Type B pancreatic cell (in vitro differentiated cells): ENCODE data around the gene NPS. TPM values are rescaled to one million over a fixed set of nuclear protein-coding genes. Genes with fewer than 3 reads are reported as not detected.

Experiments
- DNase-seq: peaks from one replicate; pipeline ENCODE4 v3.0.0; 2021; ENCODE audit warnings: mixed read lengths; ENCODE audit not compliant: unreplicated experiment; ENCODE audit errors: extremely low spot score
- H3K27ac Mint-ChIP-seq: 2 replicates; pipeline ENCODE4 v1.8.0; 2021; ENCODE audit warnings: mild to moderate bottlenecking, mixed read lengths
- H3K27me3 Mint-ChIP-seq: 2 replicates; pipeline ENCODE4 v1.8.0; 2021; ENCODE audit warnings: mixed read lengths
- H3K36me3 Mint-ChIP-seq: 2 replicates; pipeline ENCODE4 v1.8.0; 2021; ENCODE audit warnings: mixed read lengths
- H3K4me1 Mint-ChIP-seq: one replicate; pipeline ENCODE4 v1.8.0; 2021; ENCODE audit warnings: mixed read lengths; ENCODE audit not compliant: unreplicated experiment
- H3K4me3 Mint-ChIP-seq: 2 replicates; pipeline ENCODE4 v1.8.0; 2021; ENCODE audit warnings: mild to moderate bottlenecking, mixed read lengths
- H3K9me3 Mint-ChIP-seq: 2 replicates; pipeline ENCODE4 v1.8.0; 2021; ENCODE audit warnings: mixed read lengths
- total RNA-seq: library from RNA; stranded (reverse); gene quantifications from 2 replicates; pipeline ENCODE4 v1.2.1, GENCODE V29; 2021; ENCODE audit warnings: low replicate concordance
- TF ChIP-seq, protein P1 (sequence below): fragments of 200-600 bp; sonication (generic); conservative IDR thresholded peaks from 2 replicates; pipeline ENCODE4 v1.5.0; 2021; ENCODE audit warnings: antibody characterized with exemption, mild to moderate bottlenecking

The NPS gene
- total RNA-seq, 1 donor from 2014 or later: not detected

DNA sequence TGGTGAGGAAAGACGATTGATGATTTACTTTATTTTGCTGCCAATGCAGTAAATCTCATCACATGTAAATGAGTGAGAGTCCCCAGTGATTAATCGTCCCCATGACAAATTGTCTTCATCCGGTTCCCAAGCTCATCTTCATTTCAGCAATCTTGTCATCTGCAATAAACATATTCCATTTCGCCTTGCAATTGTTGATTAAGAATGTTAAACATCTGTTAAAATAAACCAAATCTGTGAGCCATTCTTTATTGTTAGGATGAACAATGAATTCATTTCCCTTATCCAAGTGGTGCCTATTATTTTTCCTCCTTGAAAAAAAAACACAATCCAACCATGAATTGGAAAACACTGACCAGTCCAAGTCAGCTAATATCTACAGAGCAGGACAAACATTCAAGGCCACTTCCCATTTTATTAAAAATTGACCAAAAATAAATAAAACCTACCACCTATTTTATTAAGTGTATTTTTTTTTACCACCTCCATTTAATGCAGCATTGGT lies 36.5 kb downstream of the NPS start:
- peaks cover 26% of the 10 kb centered on the region for H3K27me3 Mint-ChIP-seq
- DNase-seq: no peak
- TF ChIP-seq, protein P1, sequence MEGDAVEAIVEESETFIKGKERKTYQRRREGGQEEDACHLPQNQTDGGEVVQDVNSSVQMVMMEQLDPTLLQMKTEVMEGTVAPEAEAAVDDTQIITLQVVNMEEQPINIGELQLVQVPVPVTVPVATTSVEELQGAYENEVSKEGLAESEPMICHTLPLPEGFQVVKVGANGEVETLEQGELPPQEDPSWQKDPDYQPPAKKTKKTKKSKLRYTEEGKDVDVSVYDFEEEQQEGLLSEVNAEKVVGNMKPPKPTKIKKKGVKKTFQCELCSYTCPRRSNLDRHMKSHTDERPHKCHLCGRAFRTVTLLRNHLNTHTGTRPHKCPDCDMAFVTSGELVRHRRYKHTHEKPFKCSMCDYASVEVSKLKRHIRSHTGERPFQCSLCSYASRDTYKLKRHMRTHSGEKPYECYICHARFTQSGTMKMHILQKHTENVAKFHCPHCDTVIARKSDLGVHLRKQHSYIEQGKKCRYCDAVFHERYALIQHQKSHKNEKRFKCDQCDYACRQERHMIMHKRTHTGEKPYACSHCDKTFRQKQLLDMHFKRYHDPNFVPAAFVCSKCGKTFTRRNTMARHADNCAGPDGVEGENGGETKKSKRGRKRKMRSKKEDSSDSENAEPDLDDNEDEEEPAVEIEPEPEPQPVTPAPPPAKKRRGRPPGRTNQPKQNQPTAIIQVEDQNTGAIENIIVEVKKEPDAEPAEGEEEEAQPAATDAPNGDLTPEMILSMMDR: no peak
- no peaks in the 10 kb centered on the region for H3K9me3 Mint-ChIP-seq
- no peak overlapping the region for H3K27ac Mint-ChIP-seq
- H3K4me3 Mint-ChIP-seq: no peak overlapping the region
- H3K4me1 Mint-ChIP-seq: no peaks in the 10 kb centered on the region
- no peaks in the 10 kb centered on the region for H3K36me3 Mint-ChIP-seq

DNA sequence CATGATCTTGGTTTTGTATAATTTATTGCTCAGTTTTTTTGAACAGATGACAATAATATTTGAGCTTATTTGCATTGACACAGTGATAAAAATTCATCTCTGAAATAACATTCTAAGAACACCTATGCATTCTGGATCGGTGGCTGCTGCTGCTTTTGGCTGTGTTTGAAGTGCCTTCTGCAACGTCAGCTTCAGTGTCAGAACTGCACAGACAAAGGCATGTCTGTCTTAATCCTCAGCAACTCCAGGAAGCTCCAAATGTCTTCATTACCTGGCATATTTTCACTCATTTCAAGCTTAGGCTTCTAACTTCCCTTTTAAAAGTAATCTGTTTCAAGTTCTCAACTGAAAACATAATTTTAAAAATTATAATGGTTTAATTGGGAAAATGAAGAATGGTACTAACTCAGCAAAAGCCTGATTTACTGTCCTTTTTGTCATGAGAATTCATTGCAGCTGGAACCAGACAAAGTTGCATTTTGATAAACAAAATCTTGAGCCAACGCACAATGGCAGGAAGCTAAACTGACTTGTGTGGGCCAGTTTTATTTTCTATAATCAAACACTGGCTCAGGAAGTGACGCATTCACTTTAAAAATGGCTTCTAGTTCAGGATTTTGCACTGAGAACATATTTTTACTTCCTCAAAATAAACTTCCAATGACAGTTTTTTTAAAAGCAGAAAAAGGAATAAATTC lies 38.7 kb downstream of the NPS start:
- no peak for DNase-seq
- Mint-ChIP-seq H3K27me3 (peaks cover 39% of the 10 kb centered on the region), H3K4me3 (no peak overlapping the region), H3K27ac (no peak overlapping the region), H3K4me1 (no peaks in the 10 kb centered on the region), H3K9me3 (no peaks in the 10 kb centered on the region), H3K36me3 (no peaks in the 10 kb centered on the region)
- TF ChIP-seq, protein P1: no peak

DNA sequence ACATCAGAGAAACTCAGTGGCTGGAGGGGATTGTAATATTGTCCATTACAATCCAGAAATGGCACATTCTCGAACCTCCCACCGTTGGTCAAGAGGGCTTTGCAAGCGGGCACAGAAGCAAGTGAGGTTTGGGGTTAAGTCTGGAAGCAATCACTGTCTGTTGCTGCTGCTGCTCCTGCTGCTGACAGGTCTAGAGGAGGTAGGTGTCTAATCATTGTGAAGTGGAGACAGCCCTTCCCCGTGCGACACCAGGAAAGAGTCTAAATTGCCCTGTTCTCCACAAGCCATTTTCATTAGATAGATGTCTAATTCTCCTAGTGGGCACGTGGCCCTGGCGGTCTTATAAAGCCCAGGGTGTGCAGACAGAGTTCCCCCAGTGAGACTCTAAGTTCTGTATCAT lies 43.5 kb downstream of the NPS start:
- Mint-ChIP-seq H3K27me3 (peaks cover 52% of the 10 kb centered on the region), H3K27ac (no peak overlapping the region), H3K36me3 (no peaks in the 10 kb centered on the region), H3K9me3 (no peaks in the 10 kb centered on the region), H3K4me1 (no peaks in the 10 kb centered on the region), H3K4me3 (no peak overlapping the region)
- TF ChIP-seq, protein P1: no peak
- no peak for DNase-seq

DNA sequence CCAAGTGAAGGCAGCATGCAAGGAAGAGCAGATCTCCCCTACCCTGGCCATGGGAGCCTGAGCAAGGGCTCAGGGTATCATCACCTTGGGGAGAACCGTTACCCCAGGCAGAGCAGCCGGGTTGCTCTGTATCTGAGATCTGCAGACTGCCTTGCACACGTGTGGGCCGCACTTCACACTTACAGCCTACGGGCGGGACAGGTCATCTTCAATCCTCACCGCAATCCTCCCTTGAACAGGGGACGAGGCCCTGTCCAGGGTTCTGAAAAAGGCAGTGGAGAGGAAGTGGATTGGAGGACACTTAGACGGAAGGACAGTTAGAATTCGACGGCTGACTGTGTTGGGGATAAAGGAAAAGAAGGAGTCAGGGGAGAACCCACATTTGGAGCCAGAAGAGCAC lies 51.4 kb downstream of the NPS start:
- Mint-ChIP-seq H3K36me3 (no peaks in the 10 kb centered on the region), H3K4me1 (no peaks in the 10 kb centered on the region), H3K27ac (no peak overlapping the region), H3K9me3 (peaks cover 5% of the 10 kb centered on the region), H3K4me3 (no peak overlapping the region), H3K27me3 (peaks cover 50% of the 10 kb centered on the region)
- DNase-seq: no peak
- TF ChIP-seq, protein P1: no peak

Other genes with a start within 250 kb of the NPS start
- 0.21 and 4.8 TPM in 2 replicates for gene FOXI2, start 187.9 kb downstream of the NPS start, total RNA-seq